Measurements from ENCODE around the gene MEGF9.
A peak's percentile ranks its signal among the peaks of the same experiment; 100 is the strongest.

MEGF9 gene

GRCh38 chr9:120593250-120593954, 120.9 kb downstream of the MEGF9 start:
- Histone ChIP-seq H4K20me1 (ENCODE audit: insufficient read depth, low read length) (no peaks in the 10 kb centered on the region), H3K27ac (ENCODE audit: low read depth, low read length, poor library complexity, severe bottlenecking) (no peak overlapping the region), H2AFZ (ENCODE audit: low read length) (no peak overlapping the region), H3K79me2 (ENCODE audit: insufficient read depth, low read length) (no peaks in the 10 kb centered on the region), H3K4me1 (ENCODE audit: insufficient read depth, low read length, severe bottlenecking) (no peaks in the 10 kb centered on the region), H3K9ac (ENCODE audit: low read length) (no peak overlapping the region), H3K9me2 (ENCODE audit: low read depth, low read length) (no peaks in the 10 kb centered on the region), H3K4me2 (ENCODE audit: low read length) (no peak overlapping the region), H3K27me3 (ENCODE audit: insufficient read depth, low read length) (no peaks in the 10 kb centered on the region), H3F3A (ENCODE audit: insufficient read depth, low read length) (no peaks in the 10 kb centered on the region), H3K4me3 (ENCODE audit: low read depth, low read length, poor library complexity, severe bottlenecking) (no peak overlapping the region), H3K9me3 (ENCODE audit: low read length) (no peaks in the 10 kb centered on the region), H3K36me3 (ENCODE audit: insufficient read depth, low read length) (no peaks in the 10 kb centered on the region)
- TF ChIP-seq EZH2 (IDR thresholded peaks at IDR 0.05; ENCODE audit: borderline replicate concordance, low read length), result no peak
- TF ChIP-seq, protein P1, sequence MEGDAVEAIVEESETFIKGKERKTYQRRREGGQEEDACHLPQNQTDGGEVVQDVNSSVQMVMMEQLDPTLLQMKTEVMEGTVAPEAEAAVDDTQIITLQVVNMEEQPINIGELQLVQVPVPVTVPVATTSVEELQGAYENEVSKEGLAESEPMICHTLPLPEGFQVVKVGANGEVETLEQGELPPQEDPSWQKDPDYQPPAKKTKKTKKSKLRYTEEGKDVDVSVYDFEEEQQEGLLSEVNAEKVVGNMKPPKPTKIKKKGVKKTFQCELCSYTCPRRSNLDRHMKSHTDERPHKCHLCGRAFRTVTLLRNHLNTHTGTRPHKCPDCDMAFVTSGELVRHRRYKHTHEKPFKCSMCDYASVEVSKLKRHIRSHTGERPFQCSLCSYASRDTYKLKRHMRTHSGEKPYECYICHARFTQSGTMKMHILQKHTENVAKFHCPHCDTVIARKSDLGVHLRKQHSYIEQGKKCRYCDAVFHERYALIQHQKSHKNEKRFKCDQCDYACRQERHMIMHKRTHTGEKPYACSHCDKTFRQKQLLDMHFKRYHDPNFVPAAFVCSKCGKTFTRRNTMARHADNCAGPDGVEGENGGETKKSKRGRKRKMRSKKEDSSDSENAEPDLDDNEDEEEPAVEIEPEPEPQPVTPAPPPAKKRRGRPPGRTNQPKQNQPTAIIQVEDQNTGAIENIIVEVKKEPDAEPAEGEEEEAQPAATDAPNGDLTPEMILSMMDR (IDR thresholded peaks at IDR 0.05; ENCODE audit: low read length), result no peak

DNA sequence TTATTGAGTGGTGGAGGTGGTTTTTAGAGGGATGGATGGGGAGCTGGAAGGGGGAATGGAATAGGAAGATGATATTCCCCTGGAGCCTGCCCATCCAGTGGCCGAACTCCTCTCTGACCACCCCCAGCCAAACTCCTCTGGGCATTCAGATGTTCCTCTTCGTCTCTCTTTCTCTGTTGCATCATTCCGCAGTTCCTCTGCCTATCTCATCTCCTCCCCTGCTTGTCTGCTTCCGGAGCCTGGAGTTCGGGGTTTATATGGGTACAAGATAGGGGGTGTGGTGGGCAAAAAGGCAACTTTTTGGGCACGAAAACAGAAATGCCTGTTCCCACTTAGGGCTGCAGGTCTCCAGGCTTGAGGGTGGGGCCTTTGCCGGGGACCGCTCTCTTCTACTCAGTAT, 122.1 kb downstream of the MEGF9 start:
- H3K27me3 ChIP-seq (ENCODE audit: insufficient read depth, low read length), result no peaks in the 10 kb centered on the region
- no peak overlapping the region for H3K9ac ChIP-seq (ENCODE audit: low read length)
- no peak overlapping the region for H3K4me3 ChIP-seq (ENCODE audit: low read depth, low read length, poor library complexity, severe bottlenecking)
- H3K27ac ChIP-seq (ENCODE audit: low read depth, low read length, poor library complexity, severe bottlenecking), result no peak overlapping the region
- no peak overlapping the region for H2AFZ ChIP-seq (ENCODE audit: low read length)
- no peaks in the 10 kb centered on the region for H3K79me2 ChIP-seq (ENCODE audit: insufficient read depth, low read length)
- TF ChIP-seq EZH2 (IDR thresholded peaks at IDR 0.05; ENCODE audit: borderline replicate concordance, low read length), result no peak
- TF ChIP-seq, protein P1 (IDR thresholded peaks at IDR 0.05; ENCODE audit: low read length), result no peak
- H4K20me1 ChIP-seq (ENCODE audit: insufficient read depth, low read length), result no peaks in the 10 kb centered on the region
- no peaks in the 10 kb centered on the region for H3K36me3 ChIP-seq (ENCODE audit: insufficient read depth, low read length)
- H3F3A ChIP-seq (ENCODE audit: insufficient read depth, low read length), result no peaks in the 10 kb centered on the region
- no peak overlapping the region for H3K4me2 ChIP-seq (ENCODE audit: low read length)
- H3K9me3 ChIP-seq (ENCODE audit: low read length), result no peaks in the 10 kb centered on the region
- H3K4me1 ChIP-seq (ENCODE audit: insufficient read depth, low read length, severe bottlenecking), result peaks cover 5% of the 10 kb centered on the region
- H3K9me2 ChIP-seq (ENCODE audit: low read depth, low read length), result no peaks in the 10 kb centered on the region

GRCh38 chr9:120587328-120587727, 126.9 kb downstream of the MEGF9 start:
- no peaks in the 10 kb centered on the region for H4K20me1 ChIP-seq (ENCODE audit: insufficient read depth, low read length)
- peak overlapping the region; percentile 22 for H3K27ac ChIP-seq (ENCODE audit: low read depth, low read length, poor library complexity, severe bottlenecking)
- no peaks in the 10 kb centered on the region for H3K27me3 ChIP-seq (ENCODE audit: insufficient read depth, low read length)
- H3F3A ChIP-seq (ENCODE audit: insufficient read depth, low read length), result no peaks in the 10 kb centered on the region
- peak overlapping the region; percentile 75 for H2AFZ ChIP-seq (ENCODE audit: low read length)
- TF ChIP-seq, protein P1 (IDR thresholded peaks at IDR 0.05; ENCODE audit: low read length), result no peak
- TF ChIP-seq EZH2 (IDR thresholded peaks at IDR 0.05; ENCODE audit: borderline replicate concordance, low read length), result no peak
- H3K9ac ChIP-seq (ENCODE audit: low read length), result no peak overlapping the region
- H3K9me2 ChIP-seq (ENCODE audit: low read depth, low read length), result no peaks in the 10 kb centered on the region
- H3K9me3 ChIP-seq (ENCODE audit: low read length), result no peaks in the 10 kb centered on the region
- H3K4me3 ChIP-seq (ENCODE audit: low read depth, low read length, poor library complexity, severe bottlenecking), result no peak overlapping the region
- no peaks in the 10 kb centered on the region for H3K36me3 ChIP-seq (ENCODE audit: insufficient read depth, low read length)
- H3K79me2 ChIP-seq (ENCODE audit: insufficient read depth, low read length), result no peaks in the 10 kb centered on the region
- H3K4me1 ChIP-seq (ENCODE audit: insufficient read depth, low read length, severe bottlenecking), result peaks cover 33% of the 10 kb centered on the region
- no peak overlapping the region for H3K4me2 ChIP-seq (ENCODE audit: low read length)

Measured in OCI-LY1 (cell line).